Stimulated activated CD4-positive, alpha-beta T cell treated with anti-CD3 and anti-CD28 coated beads, Interleukin-1b, Interleukin-23, amount 100 ng/mL, for 4 hours (primary cell): Measurements from ENCODE around the gene SDK1.

ENCODE experiments used
- DNase-seq, 2 donors: peaks; one replicate each; pipeline ENCODE4 v3.0.0-alpha.2; 2020; ENCODE audit warnings: low read depth in 2 of 2

SDK1 gene

GRCh38 chr7:3461923-3462322 lies 160.9 kb downstream of the SDK1 start:
- peak; percentile 21 to 64 for DNase-seq

DNA sequence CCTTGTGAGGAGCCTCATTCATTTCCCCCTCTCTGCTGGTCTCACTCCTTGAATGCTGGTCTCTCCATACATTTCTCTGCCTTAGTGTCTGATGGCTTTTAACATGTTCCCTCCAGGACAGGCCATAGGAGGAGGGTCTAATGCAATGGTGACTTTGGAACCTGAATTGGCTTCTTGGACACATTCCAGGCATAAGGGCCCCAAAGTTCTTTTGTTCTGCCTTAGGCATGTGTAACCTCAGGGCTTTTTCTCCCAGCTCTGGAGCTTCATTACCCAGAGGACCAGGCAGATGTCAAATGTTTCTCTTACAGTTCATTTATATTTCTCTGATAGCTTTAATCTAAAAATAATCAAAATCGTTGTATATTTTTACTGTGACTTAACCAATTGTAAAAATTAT lies 162.6 kb downstream of the SDK1 start:
- no peak for DNase-seq

DNA sequence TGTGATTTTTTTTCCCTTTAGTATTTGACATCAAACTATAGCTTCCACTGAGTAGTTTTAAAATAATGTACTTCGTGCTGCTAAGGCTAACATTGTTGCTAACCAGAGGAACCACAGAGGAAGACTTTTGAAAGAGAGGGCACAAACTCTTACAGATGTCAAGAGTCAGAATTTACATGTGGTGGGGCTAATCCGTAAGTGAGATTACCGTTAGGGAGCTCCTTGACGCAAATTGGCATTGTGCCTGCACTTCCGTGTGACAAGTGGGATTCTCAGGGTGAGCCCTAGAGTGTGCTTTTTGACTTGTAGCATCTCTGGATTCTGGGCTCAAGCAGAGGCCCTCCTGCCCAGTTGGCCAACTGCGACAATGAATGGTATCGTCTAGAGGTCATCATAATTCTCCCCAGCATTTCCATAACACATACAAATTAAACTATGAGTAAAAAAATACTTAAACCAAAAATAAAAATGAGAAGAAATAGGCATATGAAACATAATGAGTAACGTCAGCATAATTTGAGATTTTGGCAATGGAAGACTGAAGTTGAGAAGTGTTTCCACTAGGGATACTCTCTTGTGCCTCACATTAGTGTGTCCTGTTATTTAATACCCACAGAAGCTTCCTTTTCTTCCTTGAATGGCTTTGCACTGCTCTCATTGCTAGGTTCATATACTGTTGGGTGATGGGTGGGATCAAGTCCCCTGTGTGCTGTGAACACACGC lies 164.0 kb downstream of the SDK1 start:
- DNase-seq, result no peak

GRCh38 chr7:3466261-3466660 lies 165.2 kb downstream of the SDK1 start:
- DNase-seq, result no peak

- no peak for DNase-seq
These were observed 168.6 kb downstream of the SDK1 start for GRCh38 chr7:3469641-3470040.

- no peak for DNase-seq
These were observed 179.1 kb downstream of the SDK1 start for GRCh38 chr7:3480197-3480596.

DNA sequence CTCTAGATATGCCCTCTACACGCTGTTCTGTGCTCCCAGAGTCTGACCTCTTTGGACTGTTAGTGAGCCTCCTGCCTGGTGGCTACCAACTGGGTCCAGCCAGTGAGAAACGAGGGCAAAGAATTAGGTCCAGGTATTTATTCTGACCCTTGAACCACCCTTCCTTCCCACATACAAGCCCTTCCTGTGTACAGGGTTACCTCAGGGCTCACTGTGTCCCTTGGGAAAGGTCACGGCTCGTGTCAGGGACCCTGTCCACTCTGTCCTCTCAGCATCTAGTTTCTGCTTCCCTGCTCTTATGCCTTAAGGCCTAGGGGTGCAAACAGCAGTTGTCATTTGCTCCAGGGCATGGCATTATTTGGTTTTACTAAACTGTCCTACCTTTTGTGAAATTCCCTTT lies 180.4 kb downstream of the SDK1 start:
- DNase-seq, result no peak

- no peak for DNase-seq
These were observed 181.3 kb downstream of the SDK1 start for GRCh38 chr7:3482147-3482921.

DNA sequence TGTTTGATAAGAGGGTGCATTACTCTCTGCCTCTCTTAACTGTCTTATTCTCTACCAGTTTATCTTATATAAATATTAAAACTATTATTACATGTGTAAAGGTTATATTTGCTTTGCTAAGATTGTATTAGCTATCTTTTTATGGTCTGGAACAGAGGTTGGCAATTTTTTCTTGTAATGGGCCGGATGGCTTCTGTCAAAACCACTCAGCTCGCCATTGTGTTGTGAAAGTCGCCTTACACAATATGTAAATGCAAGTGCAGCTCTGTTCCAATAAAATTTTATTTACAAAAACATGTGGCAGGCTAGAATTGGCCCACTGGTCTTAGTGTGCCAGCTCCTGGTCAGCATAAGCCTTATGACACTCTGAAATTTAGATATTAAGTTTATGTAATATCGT lies 185.8 kb downstream of the SDK1 start:
- DNase-seq, result no peak

GRCh38 chr7:3488829-3489228 lies 187.8 kb downstream of the SDK1 start:
- DNase-seq, result no peak

GRCh38 chr7:3493499-3493898 lies 192.4 kb downstream of the SDK1 start:
- DNase-seq, result no peak

GRCh38 chr7:3494947-3495346 lies 193.9 kb downstream of the SDK1 start:
- no peak for DNase-seq

GRCh38 chr7:3495530-3495929 lies 194.5 kb downstream of the SDK1 start:
- no peak for DNase-seq

- no peak for DNase-seq
These were observed 194.9 kb downstream of the SDK1 start for GRCh38 chr7:3495954-3496353.

DNA sequence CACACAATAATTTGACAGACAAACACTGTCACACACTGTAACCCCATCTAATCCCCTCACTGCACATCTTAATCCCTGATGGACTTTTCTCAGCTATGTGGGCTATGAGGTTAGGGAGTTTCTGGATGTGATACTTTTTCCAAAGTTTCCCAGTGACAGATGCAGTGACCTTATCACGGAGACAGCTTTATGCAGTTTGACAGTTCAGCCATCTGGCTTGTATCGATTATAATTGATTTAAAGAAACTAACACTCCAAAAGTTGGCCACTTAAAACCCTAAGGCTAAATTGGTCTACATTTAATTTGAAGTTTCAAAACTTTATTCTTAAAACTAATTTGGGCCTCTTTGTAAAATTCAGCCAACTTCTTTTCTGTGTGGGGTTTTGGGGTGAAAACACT lies 196.7 kb downstream of the SDK1 start:
- DNase-seq, result no peak

DNA sequence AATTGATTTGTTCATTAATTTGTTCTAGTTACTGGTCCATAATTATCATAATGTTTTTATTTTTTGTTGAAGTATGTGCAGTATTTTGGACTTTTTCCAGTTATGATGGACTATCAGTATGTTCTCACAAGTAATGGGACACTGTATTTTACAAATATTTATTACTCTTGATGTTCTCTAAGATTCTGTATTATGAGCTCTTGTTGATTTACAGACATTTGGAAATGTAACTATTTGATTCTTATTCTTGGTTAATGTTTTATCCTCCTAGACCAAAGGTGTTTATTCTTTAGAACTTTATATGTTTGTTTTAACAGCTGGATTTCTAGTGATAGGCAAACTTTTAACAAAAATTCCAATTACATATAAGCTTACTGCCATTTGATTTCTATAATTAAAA lies 200.6 kb downstream of the SDK1 start:
- DNase-seq, result no peak

DNA sequence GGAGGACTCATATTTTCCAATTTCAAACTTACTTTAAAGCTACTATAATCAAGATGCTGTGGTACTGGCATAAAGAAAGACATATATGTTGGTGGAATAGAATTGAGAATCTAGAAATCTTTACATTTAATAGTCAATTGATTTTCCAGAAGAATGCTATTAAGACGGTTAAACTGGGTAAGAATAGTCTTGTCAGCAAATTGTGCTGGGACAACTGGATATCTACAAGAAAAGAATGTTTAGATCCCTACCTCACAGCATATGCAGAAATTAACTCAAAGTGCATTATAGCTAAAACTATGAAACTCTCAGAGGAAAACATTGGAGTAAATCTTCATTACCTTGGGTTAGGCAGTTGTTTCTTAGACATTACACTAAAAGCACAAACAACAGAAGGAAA lies 203.3 kb downstream of the SDK1 start:
- no peak for DNase-seq

GRCh38 chr7:3510101-3511020 lies 209.3 kb downstream of the SDK1 start:
- DNase-seq, result no peak

DNA sequence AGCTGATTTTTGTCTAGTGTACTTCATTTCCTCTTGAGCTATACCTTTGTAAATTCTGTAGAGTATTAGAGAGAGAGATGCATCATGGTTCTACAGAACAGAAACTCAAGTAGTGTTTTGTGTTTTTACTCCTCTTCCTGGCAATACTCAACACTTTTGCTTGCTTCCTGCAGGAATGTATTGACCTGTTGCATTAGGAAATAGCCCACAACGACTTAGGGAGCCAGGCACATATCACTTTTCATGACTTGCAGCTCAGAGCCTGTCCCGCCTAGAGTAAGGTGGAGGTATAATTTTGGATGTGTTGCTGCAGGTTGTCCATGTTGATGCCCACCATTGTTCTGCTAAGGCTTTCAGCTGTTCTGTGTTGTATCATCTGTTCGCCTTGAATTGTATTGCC lies 216.3 kb downstream of the SDK1 start:
- no peak for DNase-seq

DNA sequence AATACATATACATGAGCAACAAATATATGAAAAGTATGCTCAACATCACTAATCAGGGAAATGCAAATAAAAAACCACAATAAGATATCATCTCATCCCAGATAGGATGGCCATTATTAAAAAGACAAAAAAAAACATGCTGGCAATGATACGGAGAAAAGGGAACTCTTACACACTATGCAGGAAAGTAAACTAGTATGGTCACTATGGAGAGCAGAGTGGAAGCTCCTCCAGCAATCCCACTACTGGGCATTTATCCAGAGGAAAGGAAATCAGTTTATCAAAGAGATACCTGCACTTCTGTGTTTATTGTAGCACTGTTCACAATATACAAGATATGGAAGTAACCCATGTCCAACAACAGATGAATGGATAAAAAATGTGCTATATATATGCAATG lies 217.5 kb downstream of the SDK1 start:
- DNase-seq, result no peak

DNA sequence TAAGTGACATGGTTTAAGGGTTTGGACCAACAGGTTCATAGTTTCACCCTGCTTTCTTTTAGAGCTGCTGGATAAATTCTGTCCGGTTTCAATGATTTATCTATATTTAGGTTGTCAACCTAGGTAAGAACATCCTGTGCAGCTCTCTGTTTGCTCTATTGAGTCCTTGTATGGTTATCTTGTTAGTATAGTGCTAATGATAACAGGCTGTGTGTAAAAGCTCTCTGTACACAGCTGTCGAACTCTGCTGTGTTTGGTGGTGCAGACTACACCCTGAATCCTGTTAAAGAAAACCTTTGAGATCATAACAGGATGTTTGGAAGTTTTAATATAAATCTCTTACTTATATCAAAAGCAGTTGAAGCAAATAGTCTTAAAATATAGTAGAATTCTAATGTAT lies 219.2 kb downstream of the SDK1 start:
- no peak for DNase-seq

DNA sequence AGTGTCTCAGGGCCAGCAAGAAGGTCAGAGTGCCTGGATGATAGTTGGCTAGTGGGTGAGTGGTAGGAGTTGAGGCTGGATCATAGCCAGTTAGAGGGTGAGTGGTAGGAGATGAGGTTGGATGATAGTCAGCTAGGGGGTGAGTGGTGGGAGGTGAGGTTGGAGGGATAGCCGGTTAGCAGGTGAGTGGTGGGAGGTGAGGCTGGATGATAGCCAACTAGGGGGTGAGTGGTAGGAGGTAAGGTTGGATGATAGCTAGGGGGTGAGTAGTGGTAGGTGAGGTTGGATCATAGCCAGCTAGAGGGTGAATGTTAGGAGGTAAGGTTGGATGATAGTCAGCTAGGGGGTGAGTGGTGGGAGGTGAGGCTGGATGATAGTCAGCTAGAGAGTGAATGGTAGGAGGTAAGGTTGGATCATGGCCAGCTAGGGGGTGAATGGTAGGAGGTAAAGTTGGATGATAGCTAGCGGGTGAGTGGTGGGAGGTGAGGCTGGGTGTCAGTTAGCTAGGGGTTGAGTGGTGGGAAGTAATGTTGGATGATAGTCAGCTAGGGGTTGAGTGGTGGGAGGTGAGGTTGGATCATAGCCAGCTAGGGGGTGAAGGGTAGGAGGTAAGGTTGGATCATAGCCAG lies 226.6 kb downstream of the SDK1 start:
- no peak for DNase-seq
